Renal cortical epithelial cell (primary cell): Measurements from ENCODE around the gene MTIF2. TPM values are rescaled to one million over a fixed set of nuclear protein-coding genes. Genes with fewer than 3 reads are reported as not detected.
"Not testable (repeated sequence)": the region's sequence is repeated elsewhere in the genome, so short reads cannot be mapped to it uniquely, and the experiment has no call there.

ENCODE experiments used
- DNase-seq: peaks from one replicate; pipeline ENCODE4 v3.0.0-alpha.2; 2011; ENCODE audit warnings: low read depth
- total RNA-seq: library from RNA; depleted of rRNA; stranded (reverse); fragments of >200 nt; gene quantifications from 2 replicates; pipeline ENCODE4 v1.2.3, GENCODE V29; 2014

MTIF2 gene
- total RNA-seq, 1 donor from 2014 or later = 45.5 TPM

DNA sequence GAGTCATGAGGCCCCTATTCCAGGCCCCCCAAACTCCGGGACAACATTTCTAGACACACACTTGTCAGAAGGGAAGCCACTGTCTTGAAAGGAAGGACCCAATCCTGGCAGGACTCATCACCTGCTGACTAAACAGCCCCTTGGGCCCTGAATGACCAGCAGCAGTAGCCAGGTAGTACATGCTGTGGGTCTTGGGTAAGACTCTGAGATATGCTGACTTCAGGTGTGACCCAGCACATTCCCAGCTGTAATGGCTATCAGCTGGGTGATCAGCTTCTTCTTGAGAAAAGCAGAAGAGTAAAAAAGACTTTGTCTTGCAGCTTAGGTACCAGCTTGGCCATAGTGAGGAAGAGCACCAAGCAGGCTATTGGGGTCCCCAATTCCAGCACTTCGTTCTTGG lies 72.5 kb downstream of the MTIF2 start:
- no peak for DNase-seq

DNA sequence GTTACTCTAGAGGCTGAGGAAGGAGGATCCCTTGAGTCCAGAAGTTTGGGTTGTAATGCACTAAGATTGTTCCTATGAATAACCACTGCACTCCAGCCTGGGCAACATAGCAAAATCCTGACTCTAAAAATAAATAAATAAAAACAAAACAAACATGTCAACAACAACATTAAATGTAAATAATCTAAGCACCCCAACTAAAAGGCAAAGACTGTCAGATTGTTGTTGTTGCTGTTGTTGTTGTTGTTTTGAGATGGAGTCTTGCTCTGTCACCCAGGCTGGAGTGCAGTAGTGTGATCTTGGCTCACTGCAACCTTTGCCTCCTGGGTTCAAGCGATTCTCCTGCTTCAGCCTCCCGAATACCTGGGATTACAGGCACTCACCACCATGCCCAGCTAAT lies 77.1 kb downstream of the MTIF2 start:
- DNase-seq = not testable (repeated sequence)

GRCh38 chr2:55186837-55187236 lies 82.2 kb downstream of the MTIF2 start:
- DNase-seq = not testable (repeated sequence)

Other genes starting within 250 kb of the MTIF2 start
- 168 and 604 TPM in 2 replicates for gene RTN4, start 218.8 kb downstream of the MTIF2 start, total RNA-seq
- 1.9 and 22.3 TPM in 2 replicates for gene CLHC1, start 36.9 kb downstream of the MTIF2 start, total RNA-seq
- 618 and 1,001 TPM in 2 replicates for gene RPS27A, start 36.5 kb downstream of the MTIF2 start, total RNA-seq
- 26.7 and 51.8 TPM in 2 replicates for gene CCDC88A, start 150.6 kb upstream of the MTIF2 start, total RNA-seq